Testis (tissue), 3 donors: Measurements from ENCODE around the gene TRUB1. TPM values are rescaled to one million over a fixed set of nuclear protein-coding genes. Genes with fewer than 3 reads are reported as not detected.

ENCODE experiments used
- DNase-seq: peaks from one replicate; pipeline ENCODE4 v3.0.0-alpha.2; 2019
- H3K27ac ChIP-seq, 2 donors: fragments of 200-600 bp; sonication (generic); one replicate each; pipeline ENCODE4 v1.5.1; 2019
- H3K27me3 ChIP-seq: fragments of 200-600 bp; sonication (generic); one replicate; pipeline ENCODE4 v1.5.1; 2019
- H3K36me3 ChIP-seq: fragments of 200-600 bp; sonication (generic); one replicate; pipeline ENCODE4 v1.5.1; 2017; ENCODE audit warnings: low read depth; ENCODE audit errors: missing control alignments
- H3K4me1 ChIP-seq: fragments of 200-600 bp; sonication (generic); one replicate; pipeline ENCODE4 v1.5.1; 2019
- H3K4me3 ChIP-seq, 2 donors: fragments of 200-600 bp; sonication (generic); one replicate each; pipeline ENCODE4 v1.5.1; 2017 to 2019
- H3K9me3 ChIP-seq: fragments of 200-600 bp; sonication (generic); one replicate; pipeline ENCODE4 v1.5.1; 2017
- CTCF ChIP-seq, 3 experiments: fragments of 450-650 bp in 2 of 3; fragments of 200-600 bp in 1 of 3; sonication (generic) in 1 of 3; IDR thresholded peaks; one replicate each; pipeline ENCODE4 v1.5.1; 2016 to 2019; ENCODE audit warnings: antibody characterized with exemption in 3 of 3, mild to moderate bottlenecking in 2 of 3, moderate library complexity in 1 of 3
- POLR2A ChIP-seq: fragments of 450-650 bp; IDR thresholded peaks from one replicate; pipeline ENCODE4 v1.6.1; 2017; ENCODE audit warnings: antibody characterized with exemption, mild to moderate bottlenecking, moderate library complexity
- WGBS, 2 donors: methylation state at CpG; one replicate each; pipeline ENCODE4 v1.1.5; 2018; 5-methylcytosine and 5-hydroxymethylcytosine counted together
- intact Hi-C: fragments of 100-400 bp; cut with DNase I; formaldehyde crosslinking; loops from one replicate; pipeline ENCODE4 v1.15.1; 2023; ENCODE audit warnings: low total_unique reads
- polyA plus RNA-seq: library from polyadenylated mRNA; stranded (reverse); fragments of 350-450 nt; fragmentation: Illumina TruSeq; extraction: RNeasy Lipid Tissue Mini Kit (QIAGEN cat#74804); gene quantifications from one replicate; pipeline ENCODE4 v1.2.3, GENCODE V29; 2014; ENCODE audit warnings: low read depth, low replicate concordance; ENCODE audit not compliant: insufficient read depth
- small RNA-seq, 2 donors: library from RNA; depleted of rRNA; stranded (forward); fragments of <200 nt; gene quantifications; one replicate each; pipeline ENCODE3, GENCODE V24; 2016
- total RNA-seq, 2 donors: library from RNA; depleted of rRNA; stranded (reverse); fragments of >200 nt; gene quantifications; one replicate each; pipeline ENCODE4 v1.2.3, GENCODE V29; 2016

The TRUB1 gene
- total and polyA plus RNA-seq, 3 donors from 2014 or later: 33.5 to 44.5 (median 43.5) TPM

DNA sequence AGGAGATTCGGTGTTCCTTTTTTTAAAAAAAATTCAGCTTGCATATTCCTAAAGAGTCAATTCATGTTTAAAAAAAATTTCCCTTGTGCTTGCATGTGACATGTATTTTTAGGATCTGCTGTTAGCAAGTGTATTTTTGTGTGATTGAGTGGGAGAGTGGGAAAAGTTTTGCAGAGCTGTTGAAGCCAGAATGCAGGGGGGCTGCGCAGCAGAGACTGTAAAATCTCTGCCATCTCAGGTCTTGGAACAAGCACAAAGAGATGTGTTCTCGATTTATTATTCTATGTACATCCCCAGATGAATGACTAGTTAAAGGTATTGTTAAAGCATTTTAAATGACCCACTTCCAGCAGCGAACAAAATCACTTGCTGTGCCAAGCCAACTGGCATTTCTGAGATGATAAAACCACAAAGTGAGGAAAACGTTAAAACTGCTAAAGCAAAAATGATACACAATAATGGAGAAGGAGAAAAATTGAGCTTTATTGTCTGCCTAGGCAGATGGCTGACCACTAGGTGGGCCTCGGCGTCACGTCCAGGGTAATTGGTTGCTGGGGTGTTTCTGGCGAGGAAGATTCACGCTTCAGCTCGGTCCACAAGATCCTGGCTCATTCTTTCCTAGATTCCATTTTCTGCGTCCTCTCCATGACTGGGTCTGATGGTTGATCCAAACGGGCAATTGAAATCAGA is 88.2 kb downstream of the TRUB1 start:
- TF ChIP-seq CTCF (IDR thresholded peaks at IDR 0.05): no peak
- no peak for TF ChIP-seq POLR2A
- H3K27ac ChIP-seq: no peak overlapping the region
- intact Hi-C loops: no loop called here
- WGBS, 2 donors: 73% methylated on average over 13 of the region's 13 CpGs
- no peaks in the 10 kb centered on the region for H3K27me3 ChIP-seq
- no peaks in the 10 kb centered on the region for H3K36me3 ChIP-seq
- H3K4me3 ChIP-seq: no peak overlapping the region
- no peak for DNase-seq
- H3K9me3 ChIP-seq: no peaks in the 10 kb centered on the region
- no peaks in the 10 kb centered on the region for H3K4me1 ChIP-seq

GRCh38 chr10:115026746-115027140 is 88.7 kb downstream of the TRUB1 start:
- TF ChIP-seq POLR2A (no peak), CTCF (IDR thresholded peaks at IDR 0.05) (no peak)
- no peak for DNase-seq
- no peak overlapping the region for H3K27ac ChIP-seq
- intact Hi-C loops: no loop called here
- H3K27me3 ChIP-seq: no peaks in the 10 kb centered on the region
- no peaks in the 10 kb centered on the region for H3K9me3 ChIP-seq
- WGBS, 2 donors: 93 to 95% methylated on average over 7 of the region's 7 CpGs
- H3K4me3 ChIP-seq: no peak overlapping the region
- H3K36me3 ChIP-seq: no peaks in the 10 kb centered on the region
- no peaks in the 10 kb centered on the region for H3K4me1 ChIP-seq

Small RNA genes lying within 50 kb of the gene (small RNA-seq; reads per million reads assigned to genes)
- gene RNU6-1121P: 0 reads per million in 2 donors

Other genes with a start within 250 kb of the TRUB1 start
- 10 to 100 TPM; 30.3 to 39.8 TPM for gene FHIP2A, start 116.4 kb upstream of the TRUB1 start, total RNA-seq
- 44.8 TPM for gene FHIP2A, start 116.4 kb upstream of the TRUB1 start, polyA plus RNA-seq
- 10 to 100 TPM; 45.7 to 61.3 TPM for gene ATRNL1, start 155.2 kb downstream of the TRUB1 start, total RNA-seq
- 32.4 TPM for gene ATRNL1, start 155.2 kb downstream of the TRUB1 start, polyA plus RNA-seq